ENCODE results near the gene GPD1L.

GRCh38 chr3:32110233-32110760, 3.9 kb downstream of the GPD1L start:
- TF ChIP-seq CTCF (IDR thresholded peaks at IDR 0.05; ENCODE audit: low read length) (no peak), EZH2 (IDR thresholded peaks at IDR 0.05; ENCODE audit: borderline replicate concordance, low read length) (no peak)

All from OCI-LY1 (cell line).